ENCODE measurements around the gene CETN1. TPM values are rescaled to one million over a fixed set of nuclear protein-coding genes. Genes with fewer than 3 reads are reported as not detected.

CETN1 gene
- total RNA-seq, 6 experiments from 2014 or later = not detected

- H3K27me3 Mint-ChIP-seq (ENCODE audit: insufficient read depth) = peaks cover 29% of the 10 kb centered on the region
- no peaks in the 10 kb centered on the region for H3K36me3 Mint-ChIP-seq (ENCODE audit: low read depth)
- no peak overlapping the region for H3K4me3 Mint-ChIP-seq
- H3K4me1 Mint-ChIP-seq (ENCODE audit: low read depth) = no peaks in the 10 kb centered on the region
- no peak for DNase-seq
- H3K27ac Mint-ChIP-seq = no peak overlapping the region
- TF ChIP-seq CTCF (IDR thresholded peaks at IDR 0.05) = no peak
- H3K9me3 Mint-ChIP-seq = no peaks in the 10 kb centered on the region
These were observed 42.1 kb downstream of the CETN1 start for GRCh38 chr18:622289-622688.

- peak; percentile 63 for DNase-seq
- no peak overlapping the region for H3K4me3 Mint-ChIP-seq
- H3K36me3 Mint-ChIP-seq (ENCODE audit: low read depth) = no peaks in the 10 kb centered on the region
- no peak overlapping the region for H3K27ac Mint-ChIP-seq
- H3K27me3 Mint-ChIP-seq (ENCODE audit: insufficient read depth) = peaks cover 23% of the 10 kb centered on the region
- no peaks in the 10 kb centered on the region for H3K4me1 Mint-ChIP-seq (ENCODE audit: low read depth)
- no peaks in the 10 kb centered on the region for H3K9me3 Mint-ChIP-seq
- TF ChIP-seq CTCF (IDR thresholded peaks at IDR 0.05) = peak; percentile 93
These were observed 43.8 kb downstream of the CETN1 start for GRCh38 chr18:623761-624620.

- no peak for TF ChIP-seq CTCF (IDR thresholded peaks at IDR 0.05)
- Mint-ChIP-seq H3K4me1 (ENCODE audit: low read depth) (no peaks in the 10 kb centered on the region), H3K36me3 (ENCODE audit: low read depth) (no peaks in the 10 kb centered on the region), H3K27ac (no peak overlapping the region), H3K9me3 (no peaks in the 10 kb centered on the region), H3K27me3 (ENCODE audit: insufficient read depth) (peaks cover 16% of the 10 kb centered on the region), H3K4me3 (no peak overlapping the region)
- no peak for DNase-seq
These were observed 47.1 kb downstream of the CETN1 start for GRCh38 chr18:627231-627630.

- no peaks in the 10 kb centered on the region for H3K36me3 Mint-ChIP-seq (ENCODE audit: low read depth)
- H3K27ac Mint-ChIP-seq = no peak overlapping the region
- H3K27me3 Mint-ChIP-seq (ENCODE audit: insufficient read depth) = peaks cover 16% of the 10 kb centered on the region
- no peak overlapping the region for H3K4me3 Mint-ChIP-seq
- H3K9me3 Mint-ChIP-seq = no peaks in the 10 kb centered on the region
- no peak for DNase-seq
- H3K4me1 Mint-ChIP-seq (ENCODE audit: low read depth) = peaks cover 9% of the 10 kb centered on the region
- TF ChIP-seq CTCF (IDR thresholded peaks at IDR 0.05) = peak; percentile 59
These were observed 49.3 kb downstream of the CETN1 start for GRCh38 chr18:629269-630150.

GRCh38 chr18:631560-631959, 51.4 kb downstream of the CETN1 start:
- no peaks in the 10 kb centered on the region for H3K36me3 Mint-ChIP-seq (ENCODE audit: low read depth)
- no peak for DNase-seq
- no peak overlapping the region for H3K27ac Mint-ChIP-seq
- peaks cover 9% of the 10 kb centered on the region for H3K27me3 Mint-ChIP-seq (ENCODE audit: insufficient read depth)
- no peak for TF ChIP-seq CTCF (IDR thresholded peaks at IDR 0.05)
- no peaks in the 10 kb centered on the region for H3K9me3 Mint-ChIP-seq
- H3K4me1 Mint-ChIP-seq (ENCODE audit: low read depth) = peaks cover 15% of the 10 kb centered on the region
- H3K4me3 Mint-ChIP-seq = no peak overlapping the region

Other genes starting within 250 kb of the CETN1 start
- gene COLEC12, start 79.7 kb upstream of the CETN1 start, total RNA-seq (2021; fragmentation: NEBNext Ultra II Directional; extraction: Animal tissue kit (Norgen Biotek cat#: 25700)) = under 1 TPM in 5 of 6 experiments, not detected in 1; 0.05 to 0.21 (median 0.15) TPM
- not detected for gene CLUL1, start 16.6 kb downstream of the CETN1 start, total RNA-seq (2021; fragmentation: NEBNext Ultra II Directional; extraction: Animal tissue kit (Norgen Biotek cat#: 25700))
- gene TYMS, start 77.3 kb downstream of the CETN1 start, total RNA-seq (2021; fragmentation: NEBNext Ultra II Directional; extraction: Animal tissue kit (Norgen Biotek cat#: 25700)) = 100 to 1,000 TPM in 5 of 6 experiments, 10 to 100 TPM in 1; 88.6 to 179 (median 153) TPM
- 10 to 100 TPM in 4 of 6 experiments, 1 to 10 TPM in 2; 8.3 to 15.7 (median 12.4) TPM for gene ENOSF1, start 132.2 kb downstream of the CETN1 start, total RNA-seq (2021; fragmentation: NEBNext Ultra II Directional; extraction: Animal tissue kit (Norgen Biotek cat#: 25700))
- gene YES1, start 231.9 kb downstream of the CETN1 start, total RNA-seq (2021; fragmentation: NEBNext Ultra II Directional; extraction: Animal tissue kit (Norgen Biotek cat#: 25700)) = 10 to 100 TPM; 30.6 to 57.8 (median 46.5) TPM